CD4-positive, alpha-beta T cell treated with Interleukin-1 beta for 1 hour (primary cell): Measurements from ENCODE around the gene PRCC.

ENCODE experiments used
- DNase-seq, 2 donors: peaks; one replicate each; pipeline ENCODE4 v3.0.0-alpha.2; 2020 to 2022

The PRCC gene

GRCh38 chr1:156767101-156767878 lies at the start of gene PRCC:
Gene PRCC (plus strand): TSS chr1:156767535. CDS start chr1:156767772, 237 bp downstream.
- peak; percentile 99 to 100 for DNase-seq

GRCh38 chr1:156721131-156721530 lies 46.2 kb upstream of the PRCC start:
- no peak for DNase-seq

GRCh38 chr1:156721535-156721934 lies 45.8 kb upstream of the PRCC start:
- no peak for DNase-seq

- peak; percentile 80 to 84 for DNase-seq
These were observed 41.6 kb upstream of the PRCC start for GRCh38 chr1:156725683-156726280.

- DNase-seq, result peak; percentile 46 to 60
These were observed 40.6 kb upstream of the PRCC start for GRCh38 chr1:156726549-156727226.

GRCh38 chr1:156727492-156727891 lies 39.8 kb upstream of the PRCC start:
- no peak for DNase-seq

GRCh38 chr1:156727926-156728598 lies 39.3 kb upstream of the PRCC start, which contains the start of gene METTL25B:
Gene METTL25B (plus strand): TSS chr1:156728469. CDS start chr1:156729105, 636 bp downstream.
- peak; percentile 78 to 80 for DNase-seq

GRCh38 chr1:156728599-156729462 lies 38.5 kb upstream of the PRCC start, which contains the start of gene ISG20L2:
Gene ISG20L2 (minus strand): TSS chr1:156728766. CDS start chr1:156727652, 1,114 bp downstream.
- peak; percentile 96 to 97 for DNase-seq

- no peak for DNase-seq
These were observed 33.2 kb upstream of the PRCC start for GRCh38 chr1:156733989-156734584.

- no peak for DNase-seq
These were observed 28.9 kb upstream of the PRCC start for GRCh38 chr1:156738407-156738806.

GRCh38 chr1:156738916-156739315 lies 28.4 kb upstream of the PRCC start:
- DNase-seq, result no peak

- DNase-seq, result no peak
These were observed 27.0 kb upstream of the PRCC start for GRCh38 chr1:156740237-156740740.

- DNase-seq, result peak; percentile 99
These were observed 26.4 kb upstream of the PRCC start, which contains the start of gene MRPL24 for GRCh38 chr1:156740741-156741480. Gene MRPL24 (minus strand): TSS chr1:156741088. CDS start chr1:156738704, 2,384 bp downstream.

GRCh38 chr1:156741481-156741983 lies 25.8 kb upstream of the PRCC start:
- no peak for DNase-seq

GRCh38 chr1:156742017-156742416 lies 25.3 kb upstream of the PRCC start:
- DNase-seq, result no peak

GRCh38 chr1:156742801-156743200 lies 24.5 kb upstream of the PRCC start:
- DNase-seq, result no peak

- no peak for DNase-seq
These were observed 23.7 kb upstream of the PRCC start for GRCh38 chr1:156743367-156744302.

GRCh38 chr1:156744344-156744743 lies 23.0 kb upstream of the PRCC start:
- DNase-seq, result no peak
